AG10803 (cell line): ENCODE measurements around the gene FAM131B.
A peak's percentile ranks its signal among the peaks of the same experiment; 100 is the strongest.

Source experiments
- DNase-seq: peaks from one replicate; pipeline ENCODE4 v3.0.0; 2010; ENCODE audit warnings: low read depth
- H3K4me3 ChIP-seq: 2 replicates; pipeline ENCODE4 v1.5.1; 2011; ENCODE audit warnings: mild to moderate bottlenecking, low read length, control low read depth
- CTCF ChIP-seq: conservative IDR thresholded peaks from 2 replicates; pipeline ENCODE4 v1.5.1; 2011; ENCODE audit warnings: mild to moderate bottlenecking, low read length, control low read depth, inconsistent platforms

The FAM131B gene

GRCh38 chr7:143318661-143319060 lies 43.9 kb downstream of the FAM131B start:
- H3K4me3 ChIP-seq = no peak overlapping the region
- DNase-seq = peak; percentile 70
- TF ChIP-seq CTCF = peak; percentile 11; the same call in 1 of the 2 replicates

GRCh38 chr7:143316492-143316891 lies 46.0 kb downstream of the FAM131B start:
- no peak overlapping the region for H3K4me3 ChIP-seq
- DNase-seq = no peak
- no peak for TF ChIP-seq CTCF

- DNase-seq = no peak
- H3K4me3 ChIP-seq = no peak within 1 kb of the TSS
- no peak for TF ChIP-seq CTCF
Observed at GRCh38 chr7:143315776-143316175, 46.7 kb downstream of the FAM131B start, which contains the start of gene CLCN1. Gene CLCN1 (plus strand): TSS chr7:143316111. CDS start chr7:143316213, 102 bp downstream.

GRCh38 chr7:143314127-143314526 lies 48.4 kb downstream of the FAM131B start:
- H3K4me3 ChIP-seq = no peak overlapping the region
- no peak for DNase-seq
- no peak for TF ChIP-seq CTCF

GRCh38 chr7:143308632-143309031 lies 53.9 kb downstream of the FAM131B start:
- DNase-seq = no peak
- TF ChIP-seq CTCF = no peak
- no peak overlapping the region for H3K4me3 ChIP-seq

GRCh38 chr7:143305423-143306070 lies 57.0 kb downstream of the FAM131B start:
- peak; percentile 64 for TF ChIP-seq CTCF
- no peak overlapping the region for H3K4me3 ChIP-seq
- DNase-seq = peak; percentile 31

GRCh38 chr7:143304938-143305337 lies 57.6 kb downstream of the FAM131B start:
- H3K4me3 ChIP-seq = no peak overlapping the region
- no peak for DNase-seq
- TF ChIP-seq CTCF = no peak
